HG03575 (cell line): ENCODE data around the gene PRKAG3.
"Not testable (repeated sequence)": the region's sequence is repeated elsewhere in the genome, so short reads cannot be mapped to it uniquely, and the experiment has no call there.

Experiments
- ATAC-seq: cut with Tn5 transposase; IDR thresholded peaks from one replicate; pipeline ENCODE4 v1.9.1; 2021; ENCODE audit not compliant: unreplicated experiment, insufficient number of reproducible peaks, low FRiP score; ENCODE audit errors: extremely low read depth

Gene PRKAG3

GRCh38 chr2:218799990-218800389, 31.6 kb downstream of the PRKAG3 start:
- ATAC-seq = no peak

- no peak for ATAC-seq
These were observed 32.7 kb downstream of the PRKAG3 start for GRCh38 chr2:218798767-218799504.

GRCh38 chr2:218796691-218797090, 34.9 kb downstream of the PRKAG3 start:
- no peak for ATAC-seq

- no peak for ATAC-seq
These were observed 39.2 kb downstream of the PRKAG3 start for GRCh38 chr2:218792433-218792832.

GRCh38 chr2:218788529-218789255, 42.9 kb downstream of the PRKAG3 start:
- ATAC-seq = no peak

- ATAC-seq = no peak
These were observed 45.5 kb downstream of the PRKAG3 start for GRCh38 chr2:218786133-218786532.

GRCh38 chr2:218785103-218785502, 46.5 kb downstream of the PRKAG3 start:
- no peak for ATAC-seq

- ATAC-seq = no peak
These were observed 47.9 kb downstream of the PRKAG3 start for GRCh38 chr2:218783688-218784087.

GRCh38 chr2:218782528-218782844, 49.1 kb downstream of the PRKAG3 start:
- ATAC-seq = no peak

GRCh38 chr2:218781691-218782527, 49.7 kb downstream of the PRKAG3 start, which contains the start of gene CYP27A1:
TSS of gene CYP27A1 (plus strand) at chr2:218782147. CDS start at chr2:218782183, 36 bp downstream.
- ATAC-seq = no peak

- no peak for ATAC-seq
These were observed 50.5 kb downstream of the PRKAG3 start for GRCh38 chr2:218780851-218781690.

GRCh38 chr2:218780046-218780445, 51.6 kb downstream of the PRKAG3 start:
- no peak for ATAC-seq

GRCh38 chr2:218777276-218777990, 54.2 kb downstream of the PRKAG3 start:
- ATAC-seq = no peak

GRCh38 chr2:218776488-218776887, 55.1 kb downstream of the PRKAG3 start:
- no peak for ATAC-seq

- no peak for ATAC-seq
These were observed 57.7 kb downstream of the PRKAG3 start for GRCh38 chr2:218773881-218774280.

GRCh38 chr2:218772759-218773158, 58.8 kb downstream of the PRKAG3 start:
- not testable (repeated sequence) for ATAC-seq
